Esophagus muscularis mucosa (tissue), 3 donors: Measurements from ENCODE around the gene CBX2.

Experiments
- CTCF ChIP-seq, 3 experiments: fragments of 200-600 bp in 2 of 3; fragments of 450-650 bp in 1 of 3; sonication (generic) in 2 of 3; IDR thresholded peaks; one replicate each; pipeline ENCODE4 v1.5.1; 2017 to 2019; ENCODE audit warnings: antibody characterized with exemption in 3 of 3, mild to moderate bottlenecking in 2 of 3, moderate library complexity in 1 of 3
- POLR2A ChIP-seq: fragments of 450-650 bp; IDR thresholded peaks from one replicate; pipeline ENCODE4 v1.6.1; 2017; ENCODE audit warnings: antibody characterized with exemption, moderate library complexity, mild to moderate bottlenecking, low read depth

DNA sequence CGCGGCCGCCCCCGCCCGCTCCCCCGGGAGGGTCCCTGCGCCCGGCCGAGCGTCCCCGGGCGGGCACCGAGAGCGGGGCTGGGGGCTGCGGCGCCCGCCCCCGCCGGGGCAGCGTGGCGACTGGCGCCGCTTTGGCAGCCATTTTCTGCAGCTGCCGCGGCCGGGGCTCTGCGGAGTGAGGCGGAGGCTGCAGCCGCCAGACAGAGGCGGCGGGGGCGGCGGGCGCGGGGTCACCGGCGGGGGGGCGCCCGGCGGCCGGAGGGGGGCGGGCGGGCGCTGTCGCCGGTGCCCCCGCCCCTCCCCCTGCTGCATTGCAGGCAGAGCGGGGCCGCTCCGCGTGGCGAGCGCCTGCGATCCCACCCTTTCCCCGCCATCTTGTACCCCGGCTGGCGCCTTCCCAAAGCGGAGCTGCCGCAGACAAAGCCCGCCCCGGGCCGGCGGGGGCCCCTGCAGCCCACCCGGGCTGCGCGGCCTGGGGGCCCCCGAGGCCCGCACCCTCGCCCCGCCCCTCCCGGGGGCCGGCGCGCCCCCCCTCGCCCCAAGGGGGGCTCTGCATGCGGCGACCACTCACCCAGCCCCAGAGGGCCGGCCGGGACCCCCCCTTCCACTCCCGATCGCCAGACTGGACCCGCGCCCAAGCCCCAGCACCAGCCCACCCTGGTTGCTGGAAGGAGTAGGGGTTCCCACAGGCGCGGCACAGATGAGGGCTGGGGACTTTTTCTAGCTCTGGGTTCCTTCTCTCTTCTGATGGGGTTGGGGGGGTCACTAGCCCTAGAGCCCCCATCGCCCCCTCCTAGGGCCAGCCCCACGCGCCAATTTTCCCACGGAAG is 35.6 kb downstream of the CBX2 start:
- no peak for TF ChIP-seq CTCF (IDR thresholded peaks at IDR 0.05)
- no peak for TF ChIP-seq POLR2A
